G401 (cell line): ENCODE measurements around the gene GTF2IRD2. TPM values are rescaled to one million over a fixed set of nuclear protein-coding genes. Genes with fewer than 3 reads are reported as not detected.
A peak's percentile ranks its signal among the peaks of the same experiment; 100 is the strongest.
"Not testable (repeated sequence)": the region's sequence is repeated elsewhere in the genome, so short reads cannot be mapped to it uniquely, and the experiment has no call there.

Experiments used
- DNase-seq: peaks from one replicate; pipeline ENCODE4 v3.0.0-alpha.2; 2015; ENCODE audit warnings: low spot score
- in situ Hi-C: cut with HindIII; loops from 2 replicates; pipeline ENCODE4 v1.10.0; 2016; ENCODE audit warnings: low sequenced_read_pairs, mixed read lengths
- total RNA-seq: library from RNA; depleted of rRNA; stranded (reverse); fragments of >200 nt; shearing (Covaris generic); gene quantifications from 2 replicates; pipeline ENCODE4 v1.2.3, GENCODE V29; 2014

The GTF2IRD2 gene
- total RNA-seq, 1 experiment from 2014 or later: 2.0 TPM

DNA sequence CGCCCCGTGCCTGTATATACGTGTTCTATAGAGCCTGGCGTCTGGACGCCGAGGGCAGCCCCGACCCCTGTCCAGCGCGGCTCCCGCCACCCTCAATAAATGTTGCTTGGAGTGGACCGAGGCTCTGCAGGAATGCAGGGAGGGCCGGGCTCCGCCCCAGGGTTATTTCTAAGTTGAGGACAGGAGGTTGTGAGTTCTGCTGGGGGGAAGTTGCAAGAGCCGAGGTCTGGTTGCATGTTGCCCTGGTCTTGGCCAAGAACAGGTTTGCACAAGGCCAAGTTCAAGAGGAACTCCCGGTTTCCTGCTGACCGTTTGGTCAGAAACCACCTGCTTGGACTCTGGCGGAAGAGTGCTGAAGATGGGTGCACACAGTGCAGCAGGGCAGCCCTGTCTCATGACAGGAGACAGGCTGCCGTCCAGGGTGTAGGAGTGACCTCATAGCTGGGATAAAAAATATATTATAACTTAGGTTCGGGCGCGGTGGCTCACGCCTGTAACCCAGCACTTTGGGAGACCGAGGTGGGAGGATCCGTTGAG, 62.1 kb downstream of the GTF2IRD2 start:
- DNase-seq, in situ Hi-C loops: not testable (repeated sequence)

DNA sequence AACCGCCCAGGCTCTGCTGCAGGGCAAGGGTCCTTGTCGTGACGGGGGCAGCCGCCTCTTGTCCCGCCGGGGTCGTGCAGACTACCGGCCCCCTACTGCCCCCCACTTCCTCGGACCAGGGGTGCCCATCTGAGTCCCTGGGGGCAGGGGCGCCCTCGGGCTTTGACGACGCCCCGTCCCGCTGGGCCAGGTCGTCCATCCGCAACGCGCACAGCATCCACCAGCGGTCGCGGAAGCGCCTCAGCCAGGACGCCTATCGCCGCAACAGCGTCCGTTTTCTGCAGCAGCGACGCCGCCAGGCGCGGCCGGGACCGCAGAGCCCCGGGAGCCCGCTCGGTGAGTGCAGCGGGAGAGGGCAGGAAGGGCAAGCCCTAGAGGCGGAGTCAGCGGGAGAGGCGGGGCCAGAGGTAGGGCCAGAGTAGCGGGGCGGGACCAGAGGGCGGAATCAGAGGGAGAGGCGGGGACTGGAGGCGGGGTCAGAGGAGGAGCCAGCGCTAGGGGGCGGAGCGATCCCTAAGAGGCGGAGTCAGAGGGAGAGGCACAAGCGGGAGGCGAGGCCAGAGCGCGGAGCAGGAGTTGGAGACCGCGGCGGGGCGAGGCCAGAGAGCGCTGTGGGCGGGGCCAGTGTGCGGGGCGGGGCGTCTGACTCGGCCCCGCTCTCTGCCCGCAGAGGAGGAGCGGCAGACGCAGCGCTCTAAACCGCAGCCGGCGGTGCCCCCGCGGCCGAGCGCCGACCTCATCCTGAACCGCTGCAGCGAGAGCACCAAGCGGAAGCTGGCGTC, 62.8 kb downstream of the GTF2IRD2 start:
- in situ Hi-C loops: not testable (repeated sequence)
- peak; percentile 88 for DNase-seq

DNA sequence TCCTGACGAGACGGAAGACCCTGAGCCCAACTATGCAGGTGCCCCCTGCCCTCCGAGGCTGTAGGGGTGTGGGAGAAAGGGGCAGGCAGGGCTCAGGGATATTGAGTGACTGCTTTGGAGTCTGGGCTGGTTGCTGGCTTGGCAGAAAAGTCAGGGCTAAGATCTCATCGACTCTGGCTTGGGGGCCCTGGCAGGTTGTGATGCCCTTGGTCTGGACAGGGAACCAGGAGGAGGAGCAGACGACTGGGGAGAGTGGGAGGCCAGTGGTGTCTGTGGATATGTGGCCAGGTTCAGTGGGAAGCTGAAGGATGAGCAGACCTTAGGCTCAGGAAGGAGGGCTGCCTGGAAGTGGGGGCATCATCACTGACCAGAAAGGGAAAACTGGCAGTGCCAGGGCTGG, 67.8 kb downstream of the GTF2IRD2 start:
- in situ Hi-C loops, DNase-seq: not testable (repeated sequence)

DNA sequence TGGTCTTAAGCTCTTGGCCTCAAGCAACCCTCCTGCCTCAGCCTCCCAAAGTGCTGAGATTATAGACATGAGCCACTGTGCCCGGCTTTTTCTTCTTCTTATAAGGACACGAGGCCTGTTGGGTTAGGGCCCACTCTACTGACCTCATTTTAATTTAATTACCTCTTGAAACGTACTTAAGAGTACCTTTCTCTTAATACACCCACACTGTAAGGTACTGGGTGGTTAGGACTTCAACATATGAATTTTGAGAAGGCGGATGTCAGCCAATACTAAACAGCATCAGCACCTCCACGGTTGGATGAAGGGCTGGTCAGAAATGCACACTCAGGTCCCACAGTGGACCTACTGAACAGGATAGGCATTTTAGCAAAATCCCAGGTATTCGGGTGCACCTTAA, 69.7 kb downstream of the GTF2IRD2 start:
- DNase-seq, in situ Hi-C loops: not testable (repeated sequence)

DNA sequence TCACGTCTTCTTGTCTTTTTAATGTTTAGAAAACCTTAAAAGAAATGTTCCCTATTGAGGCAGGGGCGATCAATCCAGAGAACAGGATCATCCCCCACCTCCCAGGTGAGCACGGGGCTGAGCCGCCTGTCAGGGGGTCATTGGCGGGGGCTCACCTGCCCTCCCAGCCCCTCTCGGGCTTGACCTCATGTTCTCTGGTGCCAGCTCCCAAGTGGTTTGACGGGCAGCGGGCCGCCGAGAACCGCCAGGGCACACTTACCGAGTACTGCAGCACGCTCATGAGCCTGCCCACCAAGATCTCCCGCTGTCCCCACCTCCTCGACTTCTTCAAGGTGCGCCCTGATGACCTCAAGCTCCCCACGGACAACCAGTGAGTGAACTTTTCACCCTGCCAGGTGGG, 72.4 kb downstream of the GTF2IRD2 start:
- in situ Hi-C loops: not testable (repeated sequence)

DNA sequence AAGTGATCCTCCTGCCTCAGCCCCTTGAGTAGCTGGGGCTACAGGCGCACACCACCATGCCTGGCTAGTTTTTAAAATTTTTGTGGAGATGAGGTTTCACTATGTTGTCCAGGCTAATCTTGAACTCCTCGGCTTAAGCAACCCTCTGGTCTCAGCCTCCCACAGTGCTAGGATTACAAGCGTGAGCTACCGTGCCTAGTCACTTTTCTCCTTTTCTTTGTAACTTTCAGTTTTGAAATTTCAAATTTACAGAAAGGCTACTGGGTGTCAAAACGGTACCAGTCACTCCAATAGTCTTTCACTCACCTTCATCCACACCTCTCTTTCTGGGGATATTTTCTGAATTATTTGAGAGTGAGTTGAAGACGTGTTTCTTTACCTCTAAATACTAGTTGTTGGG, 76.3 kb downstream of the GTF2IRD2 start:
- in situ Hi-C loops, DNase-seq: not testable (repeated sequence)

More for the DNA sequence above, 72.4 kb downstream of the GTF2IRD2 start:
- DNase-seq: not testable (repeated sequence)

DNA sequence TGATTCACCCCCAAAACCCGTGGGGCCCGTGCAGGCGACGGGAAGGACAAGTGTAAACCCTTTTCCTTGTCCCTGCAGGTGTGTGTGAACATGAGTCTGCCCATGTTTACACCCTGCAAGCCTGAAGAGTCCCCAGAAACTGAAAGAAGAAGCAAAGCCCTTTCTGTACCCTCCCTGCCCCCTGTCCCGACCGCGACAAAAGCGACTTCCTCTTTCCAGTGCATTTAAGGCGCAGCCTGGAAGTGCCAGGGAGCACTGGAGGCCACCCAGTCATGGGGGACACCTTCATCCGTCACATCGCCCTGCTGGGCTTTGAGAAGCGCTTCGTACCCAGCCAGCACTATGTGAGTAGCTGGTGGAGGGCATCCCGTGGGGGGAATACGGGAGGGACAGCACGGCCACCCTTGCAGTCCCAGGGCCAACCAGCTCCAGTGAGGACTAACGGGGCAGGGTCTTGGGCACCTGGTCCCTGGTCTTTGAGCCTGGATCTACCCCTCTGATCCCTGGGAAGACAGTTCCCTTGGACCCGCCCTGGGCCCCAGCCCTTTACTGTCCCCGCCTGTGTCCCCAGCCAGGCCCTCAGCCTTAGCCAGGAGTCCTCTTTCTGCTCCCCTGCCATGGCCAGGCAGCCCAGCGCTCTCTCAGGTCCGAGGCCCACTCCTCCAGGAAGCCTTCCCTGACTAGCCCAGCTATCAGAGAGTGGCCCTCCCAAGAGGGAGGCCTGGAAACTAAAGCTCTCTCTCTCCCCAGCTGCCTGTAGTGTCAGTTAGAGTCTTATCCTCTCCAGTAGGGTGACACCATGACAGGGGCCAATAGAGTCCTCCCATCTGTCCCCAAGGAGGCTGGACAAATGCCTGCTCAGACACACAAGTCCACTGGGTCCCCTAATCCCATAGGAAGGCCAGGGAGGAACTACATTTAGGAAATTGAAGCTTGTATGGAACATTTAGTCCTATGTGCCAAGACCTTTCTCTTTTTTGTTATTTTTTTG, 77.3 kb downstream of the GTF2IRD2 start, which contains the start of gene NCF1:
Gene NCF1, plus strand, starts transcription at position 252 of the 991 bp plus-strand sequence. Its CDS starts 21 bp downstream, at position 273.
- in situ Hi-C loops: not testable (repeated sequence)

DNA sequence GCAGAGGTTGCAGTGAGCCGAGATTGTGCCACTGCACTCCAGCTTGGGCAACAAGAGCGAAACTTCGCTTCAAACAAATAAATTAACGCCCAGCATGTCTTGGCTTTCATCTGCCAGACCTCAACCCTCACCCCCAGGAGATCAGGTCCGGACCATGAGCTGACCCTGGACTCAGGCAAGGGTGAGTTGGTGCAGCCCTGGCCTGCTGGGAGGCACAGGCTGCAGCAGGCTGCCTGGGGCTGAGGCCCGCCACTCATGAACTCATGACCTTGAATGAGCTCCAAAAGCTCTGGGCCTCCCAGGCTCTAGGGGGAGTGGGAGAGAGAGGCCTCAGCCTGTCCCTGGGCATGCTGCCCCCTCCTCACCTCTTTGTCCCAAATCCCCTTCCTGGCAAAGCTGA, 79.3 kb downstream of the GTF2IRD2 start:
- in situ Hi-C loops, DNase-seq: not testable (repeated sequence)

More for the DNA sequence above, 77.3 kb downstream of the GTF2IRD2 start, which contains the start of gene NCF1:
- not testable (repeated sequence) for DNase-seq

DNA sequence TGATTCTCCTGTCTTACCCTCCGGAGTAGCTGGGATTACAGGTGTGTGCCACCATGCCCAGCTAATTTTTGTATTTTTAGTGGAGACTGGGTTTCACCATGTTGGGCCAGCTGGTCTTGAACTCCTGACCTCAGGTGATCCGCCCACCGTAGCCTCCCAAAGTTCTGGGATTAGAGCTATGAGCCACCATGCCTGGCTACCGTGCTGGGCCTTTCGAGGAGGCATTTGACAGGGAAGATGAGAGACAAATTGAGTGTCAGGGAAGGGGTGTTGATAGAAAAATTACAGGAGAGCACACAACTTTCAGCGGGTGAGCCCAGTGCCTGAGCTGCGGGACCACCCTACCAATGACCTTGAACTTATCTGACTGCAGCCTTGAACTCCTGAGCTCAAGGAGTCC, 81.3 kb downstream of the GTF2IRD2 start:
- in situ Hi-C loops, DNase-seq: not testable (repeated sequence)

DNA sequence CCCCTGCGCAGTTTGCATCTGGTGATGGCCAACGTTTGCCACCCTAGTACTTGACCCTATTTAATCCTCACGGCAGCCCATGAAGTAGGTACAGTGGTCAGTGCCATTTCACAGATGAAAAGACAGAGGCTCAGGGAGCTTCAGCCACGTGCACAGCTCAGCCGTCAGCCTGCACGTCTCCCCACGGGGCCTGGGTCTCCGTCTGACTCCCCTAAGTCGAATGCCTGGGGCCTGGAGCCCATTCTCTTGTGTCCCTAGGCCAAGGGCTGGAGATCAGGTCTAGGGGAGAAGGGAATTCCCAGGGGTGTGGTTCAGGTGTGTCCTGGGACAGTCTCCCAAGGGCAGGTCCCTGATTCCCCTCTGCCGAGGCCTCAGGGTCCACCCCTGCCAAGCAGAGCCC, 84.4 kb downstream of the GTF2IRD2 start:
- DNase-seq, in situ Hi-C loops: not testable (repeated sequence)

DNA sequence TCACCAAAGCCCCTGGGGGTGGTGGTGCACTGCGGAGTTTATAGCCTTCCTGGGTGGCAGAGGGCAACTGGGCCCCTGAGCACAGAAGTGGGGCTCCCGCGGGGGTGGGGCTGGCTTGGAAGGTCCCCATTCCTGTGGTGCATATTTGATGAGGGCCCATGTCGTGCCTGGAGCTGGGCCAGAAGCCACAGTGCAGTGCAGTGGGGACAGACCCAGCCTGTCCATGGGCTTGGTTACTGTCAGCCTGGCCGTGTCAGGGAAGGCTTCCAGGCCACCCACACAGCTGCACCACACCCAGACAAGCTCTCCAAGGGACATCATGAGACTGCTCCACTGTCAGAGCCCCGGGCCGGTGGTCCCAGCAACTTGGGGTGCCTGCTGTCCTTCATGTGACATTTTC, 84.9 kb downstream of the GTF2IRD2 start:
- in situ Hi-C loops, DNase-seq: not testable (repeated sequence)

DNA sequence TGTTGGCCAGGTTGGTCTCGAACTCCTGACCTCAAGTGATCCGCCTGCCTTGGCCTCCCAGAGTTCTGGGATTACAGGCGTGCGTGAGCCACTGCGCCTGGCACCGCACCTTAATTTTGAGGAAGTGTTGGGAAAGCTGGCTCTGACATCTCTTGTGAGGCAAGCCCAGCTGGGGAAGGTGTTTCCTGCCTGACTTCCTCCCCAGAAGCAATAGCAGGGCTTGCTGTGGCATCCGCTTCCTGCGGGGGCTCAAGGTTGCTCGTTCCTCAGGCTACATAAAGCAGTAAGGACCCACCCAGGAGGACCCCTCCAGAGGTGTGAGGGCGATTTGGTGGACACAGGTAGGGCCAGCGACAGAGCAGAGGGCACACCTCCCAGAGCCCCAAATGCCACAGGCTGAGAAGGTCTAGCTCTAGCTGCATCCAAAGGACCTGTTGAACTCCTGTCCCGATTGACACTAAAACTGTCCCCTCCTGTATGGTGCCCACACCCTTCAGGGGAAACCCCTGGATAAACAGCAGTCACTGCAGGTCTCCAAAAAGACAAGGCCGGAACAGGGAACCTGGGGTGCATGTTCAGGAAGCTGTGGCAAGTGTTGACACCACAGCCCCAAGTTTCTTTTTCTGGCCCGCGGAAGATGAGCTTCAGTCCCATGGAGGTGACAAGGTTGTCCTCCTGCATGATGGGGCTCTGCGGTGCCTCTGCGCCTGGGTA, 86.0 kb downstream of the GTF2IRD2 start:
- in situ Hi-C loops, DNase-seq: not testable (repeated sequence)

DNA sequence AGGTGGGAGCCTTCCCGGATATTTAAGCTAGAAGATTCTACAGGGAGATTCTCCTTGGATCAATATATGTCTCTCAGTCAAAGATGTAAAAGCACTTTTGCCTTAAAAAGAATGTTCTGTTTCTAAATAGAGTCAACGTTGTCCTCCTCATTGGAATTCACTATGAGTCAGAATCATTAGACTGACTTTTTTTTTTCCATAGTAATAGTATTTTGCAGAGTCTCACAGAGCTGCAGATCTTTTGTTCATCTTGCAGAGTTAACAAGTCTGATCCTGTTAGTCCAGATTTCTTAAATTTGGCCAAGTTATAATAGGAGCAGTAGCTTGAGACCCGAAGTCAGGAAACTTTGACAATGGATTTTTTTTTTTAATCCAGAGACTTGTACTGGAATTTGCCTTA, 92.4 kb downstream of the GTF2IRD2 start:
- DNase-seq, in situ Hi-C loops: not testable (repeated sequence)

DNA sequence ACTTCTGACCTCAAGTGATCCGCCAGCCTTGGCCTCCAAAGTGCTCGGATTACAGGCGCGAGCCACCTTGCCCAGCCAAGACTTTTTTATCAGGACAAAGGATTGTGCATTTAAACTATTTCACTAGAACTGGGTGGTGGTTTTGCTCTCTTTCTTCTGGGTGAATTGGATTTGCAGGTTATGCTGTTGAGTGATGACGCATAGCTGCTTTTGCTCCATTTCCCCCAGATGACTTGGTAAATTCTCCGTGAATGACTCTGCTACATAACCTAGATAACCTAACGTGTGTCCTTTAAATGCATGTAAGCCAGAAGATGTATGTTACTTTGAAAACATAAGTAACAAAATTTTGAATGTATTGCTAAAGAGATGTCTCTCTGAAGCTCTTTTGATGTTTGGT, 93.1 kb downstream of the GTF2IRD2 start:
- DNase-seq, in situ Hi-C loops: not testable (repeated sequence)

DNA sequence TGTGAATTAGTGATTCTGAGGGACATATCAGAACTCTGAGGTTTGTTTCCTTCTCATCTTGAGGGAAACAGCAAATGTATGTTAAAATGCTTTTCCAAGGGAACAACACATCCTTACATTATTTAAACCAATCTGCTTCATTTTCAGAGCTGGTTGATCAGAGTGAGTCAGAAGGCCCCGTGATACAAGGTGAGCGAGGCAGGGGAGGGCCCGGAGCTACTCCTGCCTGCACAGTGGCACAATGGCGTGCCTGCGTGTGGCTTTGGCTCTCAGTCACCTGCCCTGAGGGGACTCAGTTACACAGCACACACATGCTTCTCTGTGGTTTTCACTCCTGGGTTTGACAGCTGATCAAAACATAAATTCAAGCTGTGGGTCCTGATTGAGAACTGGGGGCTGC, 94.7 kb downstream of the GTF2IRD2 start:
- in situ Hi-C loops, DNase-seq: not testable (repeated sequence)

DNA sequence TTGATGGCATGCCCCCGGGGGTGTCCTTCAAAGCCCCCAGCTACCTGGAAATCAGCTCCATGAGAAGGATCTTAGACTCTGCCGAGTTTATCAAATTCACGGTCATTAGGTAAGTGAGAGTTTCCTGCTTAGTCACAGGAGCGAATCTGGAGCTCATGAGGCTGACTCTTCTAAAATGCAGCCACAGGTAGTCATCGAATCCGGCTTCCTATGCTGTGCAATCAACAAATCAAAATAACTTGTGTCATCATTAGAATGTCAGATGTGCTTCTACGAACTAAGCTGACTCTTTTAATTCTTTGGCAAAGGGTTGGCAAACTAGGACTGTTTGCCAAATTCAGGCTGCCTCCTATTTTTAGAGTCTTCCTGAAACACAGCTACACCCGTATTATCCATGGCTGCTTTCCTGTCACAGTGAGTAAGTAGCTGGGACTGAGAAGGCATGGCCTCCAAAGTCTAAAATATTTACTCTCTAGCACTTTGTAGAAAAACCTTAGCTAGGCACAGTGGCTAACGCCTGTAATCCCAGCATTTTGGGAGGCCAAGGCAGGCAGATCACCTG, 97.4 kb downstream of the GTF2IRD2 start:
- DNase-seq, in situ Hi-C loops: not testable (repeated sequence)
